SIG-M5 treated with dmso at 0.1 percent for 504 hours (cell line): ENCODE measurements around the gene EVL.
"Not testable (repeated sequence)": the region's sequence is repeated elsewhere in the genome, so short reads cannot be mapped to it uniquely, and the experiment has no call there.

Source experiments
- DNase-seq: peaks from one replicate; lab custom pipeline; 2025; ENCODE audit not compliant: unreplicated experiment; lab: John Stamatoyannopoulos, UW

EVL gene

GRCh38 chr14:100065111-100065871, at the start of gene EVL:
Gene EVL, plus strand, starts transcription at chr14:100065422. Its CDS starts 79 bp downstream, at chr14:100065501.
- DNase-seq: peak; percentile 83

GRCh38 chr14:100017553-100017952, 47.7 kb upstream of the EVL start:
- DNase-seq: no peak

- no peak for DNase-seq
These were observed 47.2 kb upstream of the EVL start for GRCh38 chr14:100018054-100018453.

- DNase-seq: no peak
These were observed 46.7 kb upstream of the EVL start for GRCh38 chr14:100018482-100018881.

GRCh38 chr14:100019156-100019744, 46.0 kb upstream of the EVL start:
- DNase-seq: no peak

GRCh38 chr14:100020629-100021028, 44.6 kb upstream of the EVL start:
- DNase-seq: no peak

GRCh38 chr14:100022772-100023451, 42.3 kb upstream of the EVL start:
- no peak for DNase-seq

GRCh38 chr14:100025111-100025510, 40.1 kb upstream of the EVL start:
- DNase-seq: peak; percentile 57

GRCh38 chr14:100027771-100028490, 37.3 kb upstream of the EVL start:
- no peak for DNase-seq

- DNase-seq: no peak
These were observed 36.1 kb upstream of the EVL start for GRCh38 chr14:100028990-100029677.

GRCh38 chr14:100030006-100030405, 35.2 kb upstream of the EVL start:
- not testable (repeated sequence) for DNase-seq

- DNase-seq: no peak
These were observed 34.6 kb upstream of the EVL start for GRCh38 chr14:100030452-100031153.

GRCh38 chr14:100031506-100032281, 33.5 kb upstream of the EVL start:
- peak; percentile 85 for DNase-seq

GRCh38 chr14:100032738-100033137, 32.5 kb upstream of the EVL start:
- no peak for DNase-seq

- DNase-seq: no peak
These were observed 31.7 kb upstream of the EVL start for GRCh38 chr14:100033347-100034075.

GRCh38 chr14:100034468-100034867, 30.8 kb upstream of the EVL start:
- no peak for DNase-seq

- DNase-seq: no peak
These were observed 30.2 kb upstream of the EVL start for GRCh38 chr14:100034961-100035500.

- no peak for DNase-seq
These were observed 29.5 kb upstream of the EVL start for GRCh38 chr14:100035700-100036099.

GRCh38 chr14:100037353-100037752, 27.9 kb upstream of the EVL start:
- DNase-seq: no peak
